DMS114 treated with DMSO at 0.1 percent for 48 hours (cell line): ENCODE measurements around the gene USHBP1.

Source experiments
- DNase-seq: peaks from one replicate; lab custom pipeline; 2025; ENCODE audit not compliant: unreplicated experiment; lab: John Stamatoyannopoulos, UW

USHBP1 gene

DNA sequence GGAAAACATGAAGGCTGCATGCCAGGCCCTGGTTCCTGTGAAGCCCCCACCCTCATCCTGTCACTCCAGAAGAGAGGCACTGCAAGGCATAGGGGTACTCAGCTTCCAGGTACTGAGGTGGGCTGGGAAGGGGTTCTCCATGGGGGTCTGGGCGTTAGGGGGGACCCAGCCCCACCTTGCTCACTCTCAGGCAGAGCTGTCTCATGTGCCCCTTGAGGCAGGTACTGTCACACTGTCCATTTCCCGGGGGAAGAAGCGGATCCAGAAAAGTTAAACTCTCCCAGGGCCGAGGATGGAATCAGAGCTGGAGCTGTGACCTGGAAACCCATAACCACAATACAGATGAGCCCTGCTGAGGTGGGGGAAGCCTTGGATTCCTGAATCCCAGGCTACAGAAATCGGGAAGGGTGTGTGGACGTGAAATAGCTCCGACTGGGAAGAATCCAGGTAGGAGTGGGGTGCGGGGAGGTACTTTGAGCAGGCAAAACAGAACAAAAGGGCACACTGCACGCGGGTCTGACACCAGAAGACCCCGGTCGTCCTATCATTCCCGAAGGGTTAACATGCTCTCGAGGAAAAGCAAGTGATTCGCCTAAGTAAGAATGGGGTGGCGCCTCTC, 49.9 kb downstream of the USHBP1 start:
- DNase-seq, result no peak

DNA sequence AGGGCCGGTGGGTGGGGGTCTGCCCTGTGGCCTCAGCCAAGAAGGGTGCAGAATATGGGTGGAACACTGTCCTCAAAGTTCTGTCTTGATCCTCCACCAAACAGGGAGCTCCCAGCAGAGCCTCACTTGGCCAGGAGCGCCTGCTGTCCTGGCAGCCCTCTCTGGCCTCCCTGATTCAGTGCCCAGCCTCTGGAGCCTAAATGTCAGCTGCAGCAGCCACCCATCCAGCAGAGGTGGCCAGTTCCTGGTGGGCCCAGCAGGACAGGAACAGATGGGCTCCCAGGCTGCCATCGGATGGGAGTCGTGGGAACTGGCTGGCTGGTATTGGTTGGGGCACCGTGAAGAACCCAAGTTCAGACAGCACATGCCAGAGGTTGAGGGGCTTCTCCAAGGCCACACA, 51.2 kb downstream of the USHBP1 start:
- DNase-seq, result no peak

DNA sequence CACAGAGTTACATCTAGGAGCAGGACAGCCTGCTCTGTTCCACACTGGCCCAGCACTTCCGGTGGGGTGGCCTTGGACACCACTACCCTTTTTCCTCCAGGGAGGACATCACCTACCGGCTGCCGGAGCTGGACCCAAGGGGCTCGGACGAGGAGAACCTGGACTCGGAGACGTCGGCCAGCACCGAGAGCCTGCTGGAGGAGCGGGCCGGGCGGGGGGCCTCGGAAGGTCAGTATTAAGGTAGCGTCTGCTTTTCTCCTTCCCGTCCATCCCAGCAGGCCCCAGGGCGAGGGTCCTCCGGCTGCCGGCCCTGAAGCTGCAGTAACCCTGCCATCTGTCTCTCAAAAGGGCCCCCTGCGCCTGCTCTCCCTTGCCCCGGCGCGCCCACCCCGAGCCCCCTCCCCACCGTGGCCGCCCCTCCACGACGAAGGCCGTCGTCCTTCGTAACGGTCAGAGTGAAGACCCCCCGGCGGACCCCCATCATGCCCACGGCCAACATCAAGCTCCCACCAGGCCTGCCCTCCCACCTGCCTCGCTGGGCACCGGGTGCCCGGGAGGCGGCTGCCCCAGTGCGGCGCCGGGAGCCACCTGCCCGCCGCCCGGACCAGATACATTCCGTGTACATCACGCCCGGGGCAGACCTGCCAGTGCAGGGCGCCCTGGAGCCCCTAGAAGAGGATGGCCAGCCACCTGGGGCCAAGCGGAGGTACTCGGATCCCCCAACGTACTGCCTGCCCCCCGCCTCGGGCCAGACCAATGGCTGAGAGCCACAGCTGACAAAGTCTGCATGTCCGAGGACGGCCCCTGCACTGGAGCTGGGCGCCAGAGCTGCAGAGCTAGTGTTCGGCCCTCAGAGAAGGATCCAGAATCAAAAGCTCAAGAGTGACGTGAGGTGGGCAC, 52.7 kb downstream of the USHBP1 start:
- no peak for DNase-seq

DNA sequence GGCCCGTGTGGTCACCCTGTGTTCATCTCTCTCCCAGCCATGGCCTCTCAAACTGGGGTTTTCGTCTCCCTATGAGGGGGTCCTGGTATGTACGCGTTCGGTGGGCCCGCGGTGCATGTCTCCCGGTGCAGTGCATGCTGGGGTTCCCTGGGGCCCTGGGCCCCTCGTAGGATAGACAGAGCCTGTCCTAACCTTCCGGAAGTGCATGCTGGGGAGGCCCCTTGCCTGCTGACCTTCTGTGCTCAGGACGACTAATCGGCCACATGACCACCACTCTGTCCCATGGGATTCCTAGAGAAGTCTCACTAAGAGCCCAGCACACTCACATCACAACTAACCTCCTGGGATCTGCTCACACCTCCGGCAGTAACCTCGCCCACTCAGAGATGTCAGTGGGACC, 54.2 kb downstream of the USHBP1 start:
- DNase-seq, result no peak

DNA sequence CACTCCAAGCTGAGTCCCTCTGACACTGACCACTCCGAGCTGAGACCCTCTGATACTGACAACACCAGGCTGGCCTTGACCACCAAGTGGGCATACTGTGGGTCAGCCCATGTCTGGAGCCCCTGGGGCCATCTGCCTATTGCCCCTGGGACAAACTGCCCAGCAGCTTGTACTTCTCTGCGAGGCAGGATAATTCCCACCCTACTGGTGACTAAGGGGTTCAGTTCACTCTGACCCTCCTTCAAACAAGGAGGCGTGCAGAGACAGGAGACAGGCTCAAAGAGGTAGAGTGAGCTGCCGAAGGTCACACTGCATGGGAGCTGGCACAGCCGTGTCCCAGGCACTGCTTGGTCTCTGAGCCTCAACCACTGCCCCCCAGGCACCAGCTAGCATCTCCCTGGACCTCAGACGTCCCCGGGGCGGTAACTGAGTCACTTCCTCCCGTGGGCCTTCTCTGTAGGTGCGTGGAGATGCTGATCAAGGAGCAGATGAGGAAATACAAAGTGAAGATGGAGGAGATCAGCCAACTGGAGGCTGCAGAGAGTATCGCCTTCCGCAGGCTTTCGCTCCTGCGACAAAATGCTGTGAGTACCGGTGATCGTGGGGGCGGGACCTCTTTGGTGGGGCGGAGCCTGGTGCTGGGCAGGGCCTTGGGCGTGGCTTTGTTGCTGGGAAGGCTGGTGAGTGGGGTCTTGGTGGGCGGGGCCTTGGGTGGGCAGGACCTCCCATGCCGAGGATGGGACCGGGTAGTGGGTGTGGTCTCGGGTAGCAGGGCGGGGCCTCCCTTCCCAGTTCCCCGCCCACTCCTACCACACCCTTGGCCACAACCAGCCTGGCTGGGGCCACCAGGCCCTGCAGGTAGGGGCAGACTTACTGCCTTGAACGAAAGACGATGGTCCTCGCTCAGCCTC, 55.2 kb downstream of the USHBP1 start:
- peak; percentile 26 for DNase-seq

DNA sequence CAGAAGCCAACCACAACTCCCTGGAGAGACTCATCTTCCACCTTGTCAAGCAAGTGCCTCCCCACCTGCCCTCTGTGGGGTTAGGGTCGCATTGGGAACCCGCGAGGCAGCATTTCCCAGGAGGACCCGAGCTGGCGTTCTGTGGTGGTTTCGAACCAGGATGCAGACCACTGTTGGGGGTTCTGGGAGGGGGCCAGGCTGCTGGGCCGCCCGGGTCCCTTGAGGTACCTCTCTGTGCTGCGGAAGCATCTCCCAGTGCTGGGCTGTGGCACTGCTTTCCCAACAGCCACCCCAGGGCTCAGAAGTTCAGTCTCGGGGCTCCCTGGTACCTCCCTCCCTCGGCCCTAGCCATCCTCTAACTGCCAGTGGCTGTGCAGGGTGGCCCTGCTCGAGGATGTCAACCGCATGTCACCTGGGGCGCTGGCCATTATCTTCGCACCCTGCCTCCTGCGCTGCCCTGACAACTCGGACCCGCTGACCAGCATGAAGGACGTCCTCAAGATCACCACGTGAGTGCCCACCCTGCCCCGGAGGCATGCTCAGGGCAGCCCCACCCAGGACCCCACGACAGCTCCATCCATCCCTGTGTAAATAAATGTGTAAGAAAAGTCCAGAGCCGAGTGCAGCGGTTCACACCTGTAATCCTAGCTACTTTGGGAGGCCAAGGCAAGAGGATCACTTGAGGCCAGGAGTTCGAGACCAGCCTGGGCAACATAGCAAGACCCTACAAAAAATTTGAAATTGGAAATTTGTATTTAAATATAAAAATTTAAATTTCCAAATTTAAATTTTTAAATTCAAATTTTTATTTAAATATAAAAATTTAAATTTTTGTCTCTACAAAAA, 57.6 kb downstream of the USHBP1 start:
- DNase-seq, result no peak

DNA sequence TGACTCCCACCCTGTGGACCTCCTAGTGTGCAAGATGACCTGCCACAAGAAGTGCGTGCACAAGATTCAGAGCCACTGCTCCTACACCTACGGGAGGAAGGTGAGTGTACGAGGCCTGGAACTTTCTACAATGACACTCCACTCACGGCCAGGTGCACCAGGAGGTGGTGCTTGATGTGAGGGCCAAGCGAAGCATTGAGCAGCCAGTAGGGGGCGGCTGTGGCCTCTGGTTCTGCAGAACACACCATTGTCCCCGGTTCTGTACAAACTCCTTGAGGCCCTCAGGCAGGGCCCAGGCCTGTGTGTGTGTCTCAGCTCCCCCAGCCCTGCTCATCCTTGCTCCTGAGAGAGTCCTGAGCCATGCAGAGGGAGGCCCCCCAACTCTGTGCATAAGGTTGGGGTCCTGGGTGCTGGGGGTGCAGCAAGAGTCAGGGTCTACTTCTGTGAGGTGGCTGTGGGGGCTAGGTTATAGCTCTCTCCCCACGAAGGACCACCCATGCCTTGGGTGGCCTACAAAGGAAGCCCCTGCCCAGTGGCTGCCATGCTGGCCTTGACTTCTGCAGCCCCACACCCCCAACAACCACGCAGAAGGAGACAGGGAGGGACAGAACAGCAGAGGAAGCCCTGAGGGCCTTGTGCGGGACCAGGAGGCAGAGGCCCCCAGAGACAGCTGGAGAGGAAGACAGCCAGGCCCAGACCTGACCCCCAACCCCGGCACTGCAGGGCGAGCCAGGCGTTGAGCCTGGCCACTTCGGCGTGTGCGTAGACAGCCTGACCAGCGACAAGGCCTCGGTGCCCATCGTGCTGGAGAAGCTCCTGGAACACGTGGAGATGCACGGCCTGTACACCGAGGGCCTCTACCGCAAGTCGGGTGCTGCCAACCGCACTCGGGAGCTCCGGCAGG, 59.1 kb downstream of the USHBP1 start:
- DNase-seq, result peak; percentile 22

DNA sequence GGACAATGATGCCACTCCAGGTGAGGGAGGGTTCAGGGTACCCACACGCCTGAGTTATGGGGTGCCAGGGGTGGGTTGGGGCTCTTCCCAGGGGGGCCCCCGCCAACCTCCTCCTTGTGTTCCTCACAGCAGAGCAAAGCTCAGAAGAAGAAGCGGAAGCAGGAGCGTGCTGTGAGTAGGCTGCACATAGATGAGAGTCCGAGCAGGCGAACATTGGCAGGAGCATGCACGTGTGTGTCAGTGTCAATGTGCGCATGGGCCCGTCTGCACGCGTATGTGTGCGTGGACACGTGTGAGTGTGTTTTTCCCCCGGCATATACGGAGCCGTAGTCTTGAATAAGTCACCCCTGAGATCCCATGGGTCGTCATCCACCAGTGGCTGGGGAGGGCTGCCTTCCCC, 61.8 kb downstream of the USHBP1 start:
- no peak for DNase-seq

DNA sequence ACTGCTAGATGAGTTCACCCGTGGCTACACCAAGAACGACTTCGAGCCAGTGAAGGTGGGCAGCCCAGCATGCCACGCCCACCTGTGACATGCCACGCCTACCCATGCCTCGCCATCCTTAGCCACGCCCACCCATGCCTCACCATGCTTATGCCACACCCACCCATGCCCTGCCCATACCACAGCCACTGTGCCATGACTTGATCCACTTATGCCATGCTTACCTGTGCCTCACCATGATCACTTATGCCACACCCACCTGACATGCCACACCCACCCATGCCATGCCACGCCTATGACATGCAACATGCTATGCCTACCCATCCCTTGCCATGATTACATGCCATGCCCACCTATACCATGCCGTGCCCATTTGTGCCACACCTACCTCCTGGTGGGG, 62.3 kb downstream of the USHBP1 start:
- no peak for DNase-seq

DNA sequence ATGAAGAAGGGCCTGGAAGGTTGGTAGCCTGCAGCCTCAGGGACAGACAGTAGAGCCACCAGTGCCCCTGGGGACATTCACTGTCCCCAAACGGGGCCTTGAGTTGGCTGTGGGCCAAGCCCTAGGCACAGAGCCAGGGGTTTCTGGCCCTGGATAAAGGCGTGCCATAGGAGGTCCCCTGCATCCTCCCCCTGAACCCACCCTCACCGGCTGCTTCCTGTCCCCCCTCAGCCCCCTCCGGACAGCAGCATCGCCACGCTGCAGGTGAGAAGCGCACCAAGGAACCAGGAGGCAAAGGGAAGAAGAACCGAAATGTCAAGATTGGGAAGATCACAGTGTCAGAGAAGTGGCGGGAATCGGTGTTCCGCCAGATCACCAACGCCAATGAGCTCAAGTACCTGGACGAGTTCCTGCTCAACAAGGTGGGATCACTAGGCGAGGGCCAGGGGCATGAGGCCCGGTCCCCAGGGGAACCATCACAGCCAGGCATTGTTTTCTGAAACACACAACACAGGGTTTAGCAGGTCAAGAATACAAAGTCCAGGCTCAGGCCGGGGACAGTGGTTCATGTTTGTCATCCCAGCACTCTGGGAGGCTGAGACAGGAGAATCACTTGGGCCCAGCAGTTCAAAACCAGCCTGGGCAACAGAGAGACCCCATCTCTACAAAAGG, 64.0 kb downstream of the USHBP1 start:
- no peak for DNase-seq
